SK-N-SH (cell line): Measurements from ENCODE around the gene MOCS3. TPM values are rescaled to one million over a fixed set of nuclear protein-coding genes. Genes with fewer than 3 reads are reported as not detected.

ENCODE experiments used
- CTCF ChIA-PET: fragments of 300-600, 350-600 bp; formaldehyde crosslinking; extraction: SDS; loops from one replicate; lab custom pipeline; 2021; lab: Yijun Ruan, JAX
- POLR2A ChIA-PET: fragments of 350-600 bp; sonication (Branson Sonifier 250); formaldehyde crosslinking; extraction: SDS; loops from one replicate; lab custom pipeline; 2020; ENCODE audit warnings: antibody characterized with exemption, inconsistent platforms; lab: Yijun Ruan, JAX
- DNase-seq: peaks from one replicate; pipeline ENCODE4 v3.0.0; 2012
- H2AFZ ChIP-seq: fragments of 200-600 bp; sonication (generic); 2 replicates; pipeline ENCODE4 v1.8.1; 2016; ENCODE audit warnings: antibody characterized with exemption, mild to moderate bottlenecking, low read depth
- H3F3A ChIP-seq: fragments of 200-600 bp; sonication (generic); replicated peaks from 2 replicates; pipeline ENCODE3; 2016; ENCODE audit warnings: antibody characterized with exemption, mild to moderate bottlenecking; ENCODE audit not compliant: insufficient read depth
- H3K27ac ChIP-seq, 2 experiments: fragments of 200-500 bp in 1 of 2; fragments of 200-600 bp in 1 of 2; sonication (Bioruptor generic) in 1 of 2; sonication (generic), shearing (Covaris generic) in 1 of 2; 2 replicates each; pipeline versions ENCODE4 v1.5.1 to v1.6.1; 2014 to 2016; ENCODE audit warnings: low read depth in 2 of 2, inconsistent platforms in 1 of 2, low read length in 1 of 2, mild to moderate bottlenecking in 1 of 2, mixed read lengths in 1 of 2
- H3K27me3 ChIP-seq: fragments of 200-600 bp; sonication (generic), shearing (Covaris generic); 2 replicates; pipeline ENCODE4 v1.6.1; 2016; ENCODE audit warnings: mixed run types; ENCODE audit not compliant: insufficient read depth
- H3K36me3 ChIP-seq, 2 experiments: fragments of 200-500 bp in 1 of 2; fragments of 200-600 bp in 1 of 2; sonication (Bioruptor generic) in 1 of 2; sonication (generic) in 1 of 2; replicated peaks in 1 of 2; 2 replicates each; pipeline versions ENCODE3 to v1.5.1; 2014 to 2016; ENCODE audit warnings: low read length in 1 of 2, mild to moderate bottlenecking in 1 of 2; ENCODE audit not compliant: insufficient read depth in 2 of 2, control insufficient read depth in 1 of 2
- H3K4me1 ChIP-seq, 2 experiments: fragments of 200-500 bp in 1 of 2; fragments of 200-600 bp in 1 of 2; sonication (Bioruptor generic) in 1 of 2; sonication (generic), shearing (Covaris generic) in 1 of 2; 2 replicates each; pipeline versions ENCODE4 v1.5.1 to v1.6.1; 2014 to 2016; ENCODE audit warnings: low read depth in 1 of 2, low read length in 1 of 2, mixed run types in 1 of 2; ENCODE audit not compliant: insufficient read depth in 2 of 2, control insufficient read depth in 1 of 2
- H3K4me2 ChIP-seq: fragments of 200-600 bp; sonication (generic), shearing (Covaris generic); 2 replicates; pipeline ENCODE4 v1.6.1; 2017; ENCODE audit warnings: mixed run types
- H3K4me3 ChIP-seq, 2 experiments: fragments of 200-500 bp in 1 of 2; fragments of 200-600 bp in 1 of 2; sonication (Bioruptor generic) in 1 of 2; sonication (generic), shearing (Covaris generic) in 1 of 2; 2 replicates each; pipeline versions ENCODE4 v1.5.1 to v1.8.1; 2014 to 2016; ENCODE audit warnings: low read depth in 2 of 2, inconsistent platforms in 1 of 2, low read length in 1 of 2, mild to moderate bottlenecking in 1 of 2, mixed read lengths in 1 of 2, moderate library complexity in 1 of 2
- H3K79me2 ChIP-seq: fragments of 200-600 bp; sonication (generic); 2 replicates; pipeline ENCODE4 v1.8.1; 2017; ENCODE audit warnings: mild to moderate bottlenecking; ENCODE audit not compliant: insufficient read depth
- H3K9ac ChIP-seq: fragments of 200-600 bp; sonication (generic); 2 replicates; pipeline ENCODE4 v1.6.1; 2017; ENCODE audit warnings: mixed run types
- H3K9me2 ChIP-seq: fragments of 200-600 bp; sonication (generic); 2 replicates; pipeline ENCODE4 v1.6.1; 2017; ENCODE audit warnings: mixed run types
- H3K9me3 ChIP-seq: fragments of 200-600 bp; sonication (generic); 2 replicates; pipeline ENCODE4 v1.6.1; 2017; ENCODE audit warnings: mixed run types, mild to moderate bottlenecking, moderate library complexity
- H4K20me1 ChIP-seq: fragments of 200-600 bp; sonication (generic); 2 replicates; pipeline ENCODE4 v1.6.1; 2017; ENCODE audit warnings: mild to moderate bottlenecking, mixed run types; ENCODE audit not compliant: insufficient read depth
- CHD2 ChIP-seq: fragments of 150-350 bp; IDR thresholded peaks from 2 replicates; pipeline ENCODE4 v1.6.1; 2018; ENCODE audit warnings: low read length; ENCODE audit not compliant: partially characterized antibody
- EP300 ChIP-seq, 2 experiments: IDR thresholded peaks; 2 replicates each; pipeline versions ENCODE4 v1.4.0 to v1.6.1; 2012; ENCODE audit warnings: borderline replicate concordance in 1 of 2, low read depth in 1 of 2, low read length in 1 of 2
- EZH2phosphoT487 ChIP-seq: fragments of 200-600 bp; sonication (generic); IDR thresholded peaks from 2 replicates; pipeline ENCODE4 v1.6.1; 2017; ENCODE audit warnings: low read depth, mixed run types, mild to moderate bottlenecking, antibody characterized with exemption, moderate library complexity, borderline replicate concordance
- FOSL2 ChIP-seq: IDR thresholded peaks from 2 replicates; pipeline ENCODE4 v1.4.0; 2012; ENCODE audit warnings: low read depth, mild to moderate bottlenecking, moderate library complexity, borderline replicate concordance
- FOXJ3 ChIP-seq: sonication (generic); formaldehyde crosslinking; IDR thresholded peaks from 2 replicates; pipeline ENCODE4 v1.5.1; 2020; ENCODE audit warnings: mild to moderate bottlenecking, missing genetic modification reagents
- FOXM1 ChIP-seq: IDR thresholded peaks from 2 replicates; pipeline ENCODE4 v1.4.0; 2012; ENCODE audit warnings: low read depth, mild to moderate bottlenecking
- GATA2 ChIP-seq: sonication (generic); formaldehyde crosslinking; IDR thresholded peaks from 2 replicates; pipeline ENCODE4 v1.5.0; 2020; ENCODE audit warnings: mild to moderate bottlenecking, missing genetic modification reagents
- JUND ChIP-seq: IDR thresholded peaks from 2 replicates; pipeline ENCODE4 v1.4.0; 2012
- MEF2A ChIP-seq: IDR thresholded peaks from 2 replicates; pipeline ENCODE4 v1.4.0; 2012; ENCODE audit warnings: low read depth, borderline replicate concordance
- MXI1 ChIP-seq: IDR thresholded peaks from 2 replicates; pipeline ENCODE4 v1.6.1; 2012; ENCODE audit warnings: mild to moderate bottlenecking, low read depth, low read length, improper control_type of control experiment
- POLR2AphosphoS5 ChIP-seq: IDR thresholded peaks from 2 replicates; pipeline ENCODE4 v1.6.1; 2012; ENCODE audit warnings: low read depth, low read length
- RCOR1 ChIP-seq: fragments of 150-350 bp; IDR thresholded peaks from 2 replicates; pipeline ENCODE4 v1.6.1; 2017; ENCODE audit warnings: antibody characterized with exemption, low read length
- REST ChIP-seq: IDR thresholded peaks from 2 replicates; pipeline ENCODE4 v1.6.1; 2012; ENCODE audit warnings: mild to moderate bottlenecking, low read depth, low read length, moderate library complexity
- RFX5 ChIP-seq: IDR thresholded peaks from 2 replicates; pipeline ENCODE4 v1.6.1; 2012; ENCODE audit warnings: mild to moderate bottlenecking, improper control_type of control experiment, low read length
- RXRA ChIP-seq: IDR thresholded peaks from 2 replicates; pipeline ENCODE4 v1.4.0; 2012; ENCODE audit warnings: low read depth, mild to moderate bottlenecking, borderline replicate concordance
- SIN3A ChIP-seq: IDR thresholded peaks from 2 replicates; pipeline ENCODE4 v1.6.1; 2012; ENCODE audit warnings: low read depth, mild to moderate bottlenecking, low read length, moderate library complexity, borderline replicate concordance
- SMC3 ChIP-seq: IDR thresholded peaks from 2 replicates; pipeline ENCODE4 v1.6.1; 2012; ENCODE audit warnings: low read depth, low read length, improper control_type of control experiment
- TAF1 ChIP-seq: IDR thresholded peaks from 2 replicates; pipeline ENCODE4 v1.6.1; 2012; ENCODE audit warnings: low read depth, mild to moderate bottlenecking, low read length, moderate library complexity, borderline replicate concordance
- TCF12 ChIP-seq: IDR thresholded peaks from 2 replicates; pipeline ENCODE4 v1.4.0; 2012
- USF1 ChIP-seq: IDR thresholded peaks from 2 replicates; pipeline ENCODE4 v1.4.0; 2012; ENCODE audit warnings: low read depth, borderline replicate concordance
- USF2 ChIP-seq: fragments of 150-350 bp; IDR thresholded peaks from 2 replicates; pipeline ENCODE4 v1.6.1; 2017; ENCODE audit warnings: antibody characterized with exemption, low read length, low read depth, borderline replicate concordance
- YY1 ChIP-seq: IDR thresholded peaks from 2 replicates; pipeline ENCODE4 v1.4.0; 2012; ENCODE audit warnings: low read depth, mild to moderate bottlenecking
- WGBS: methylation state at CpG from one replicate; pipeline ENCODE4 v1.1.6; 2017; ENCODE audit warnings: low lambda C conversion rate; 5-methylcytosine and 5-hydroxymethylcytosine counted together
- polyA plus RNA-seq, 3 experiments: library from polyadenylated mRNA; depleted of rRNA; stranded (reverse); fragments of >200 nt; gene quantifications; 2 replicates each; pipeline ENCODE4 v1.2.3, GENCODE V29; 2012
- TF ChIP-seq, protein P1 (sequence below): fragments of 150-350 bp; IDR thresholded peaks from 2 replicates; pipeline ENCODE4 v1.6.1; 2016; ENCODE audit warnings: mild to moderate bottlenecking, low read depth, low read length
- TF ChIP-seq, protein P2 (sequence below): IDR thresholded peaks from 2 replicates; pipeline ENCODE4 v1.4.0; 2012; ENCODE audit warnings: low read depth

MOCS3 gene
- polyA plus RNA-seq, 1 of the 3 experiments (the other 2 are of a cell fraction) = 4.0 TPM

DNA sequence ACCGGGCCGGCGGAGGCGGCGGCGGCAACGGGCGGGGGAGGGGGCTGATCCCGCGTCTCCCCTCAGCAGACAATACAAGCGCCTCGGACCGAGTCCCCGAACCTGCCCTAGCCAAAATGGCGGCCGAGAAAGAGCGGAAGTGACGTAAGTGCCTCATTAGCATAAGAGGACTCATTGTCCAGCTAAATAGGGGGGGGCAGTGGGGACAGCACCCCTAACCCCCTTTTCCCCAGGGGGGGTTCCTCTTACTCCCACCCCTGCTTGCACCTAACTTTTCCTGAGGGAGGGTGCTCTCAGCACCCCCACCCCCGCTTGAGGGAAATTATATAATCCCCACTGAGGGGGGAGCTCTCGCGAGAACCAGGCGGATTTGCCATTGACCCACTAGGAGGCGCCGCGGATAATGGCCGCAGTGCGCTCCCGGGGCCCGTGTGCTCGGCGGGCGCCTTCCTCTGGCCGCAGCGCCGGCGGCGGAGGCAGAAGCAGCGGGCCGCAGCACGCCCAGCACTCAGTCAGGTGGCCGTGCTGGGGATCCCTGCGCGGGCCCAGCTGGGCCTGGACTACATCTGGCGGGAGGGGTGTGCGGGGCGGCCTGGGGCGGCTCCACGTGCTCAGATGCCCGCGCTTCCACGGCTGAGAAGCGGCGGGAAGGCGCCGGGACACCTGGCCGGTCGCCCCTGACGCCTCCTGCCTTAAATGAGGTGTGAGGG lies 27.2 kb upstream of the MOCS3 start, which contains the start of gene ADNP:
Gene ADNP (minus strand): TSS at position 132 of the 710 bp plus-strand sequence. CDS start 27,441 bp downstream, outside the sequence.
- WGBS = 0% methylated on average over 5 of the region's 58 CpGs
- Histone ChIP-seq H3K4me2 (peak within 1 kb of the TSS; percentile 85; the same call in 1 of the 2 replicates), H3K27ac (peak within 1 kb of the TSS; percentile 93 to 99), H3K36me3 (peaks cover 58 to 60% of the 10 kb centered on the region in 2 experiments), H3K9me3 (no peaks in the 10 kb centered on the region), H3F3A (peaks cover 52% of the 10 kb centered on the region), H3K9ac (peak within 1 kb of the TSS; percentile 86), H3K4me1 (peaks cover 19 to 36% of the 10 kb centered on the region in 2 experiments), H3K4me3 (peak within 1 kb of the TSS; percentile 82 to 94), H3K9me2 (no peaks in the 10 kb centered on the region), H2AFZ (peak within 1 kb of the TSS; percentile 69; the same call in 1 of the 2 replicates), H3K27me3 (no peaks in the 10 kb centered on the region), H3K79me2 (peaks cover 41% of the 10 kb centered on the region), H4K20me1 (peaks cover 28% of the 10 kb centered on the region)
- ChIA-PET CTCF (interaction anchor here (0.6 to 16.1 kb wide), 24 partner anchors 9 to 1715 kb away, joined by 3 to 340 read pairs (median 3); partner anchors contain the start of genes BCAS4, DPM1 and MOCS3), POLR2A (interaction anchor here (0.5 to 3.4 kb wide), 10 partner anchors 16 to 891 kb away, joined by 3 to 40 read pairs (median 3); partner anchors contain the start of genes BCAS4, DPM1, MOCS3 and PARD6B)
- peak; percentile 91 for DNase-seq
- TF ChIP-seq EZH2phosphoT487 (no peak), RCOR1 (peak; percentile 67), SIN3A (peak; percentile 77), MXI1 (peak; percentile 93), GATA2 (CRISPR knock-in tag) (peak; percentile 13; the same call in 1 of the 2 replicates), YY1 (peak; percentile 90), RXRA (no peak; the same call in 1 of the 2 replicates), FOXM1 (no peak), MEF2A (no peak), REST (peak; percentile 73; the same call in 1 of the 2 replicates), USF1 (peak; percentile 80), EP300 (IDR thresholded peaks at IDR 0.05; ENCODE audit: borderline replicate concordance in 1 of 2, low read depth in 1 of 2, low read length in 1 of 2) (peak in 1 of 2 experiments; percentile 14; a peak in 3 of 4 replicates), JUND (peak; percentile 28; the same call in 1 of the 2 replicates), POLR2AphosphoS5 (peak; percentile 83), TCF12 (peak; percentile 19; the same call in 1 of the 2 replicates), FOSL2 (0 out of 2 replicates have a peak, but pooled peaks have one; percentile 3), SMC3 (peak; percentile 17; the same call in 1 of the 2 replicates), RFX5 (peak; percentile 64), FOXJ3 (CRISPR knock-in tag) (0 out of 2 replicates have a peak, but pooled peaks have one; percentile 27), USF2 (peak; percentile 55; the same call in 1 of the 2 replicates), CHD2 (peak; percentile 99), TAF1 (peak; percentile 89)
- TF ChIP-seq, protein P1, sequence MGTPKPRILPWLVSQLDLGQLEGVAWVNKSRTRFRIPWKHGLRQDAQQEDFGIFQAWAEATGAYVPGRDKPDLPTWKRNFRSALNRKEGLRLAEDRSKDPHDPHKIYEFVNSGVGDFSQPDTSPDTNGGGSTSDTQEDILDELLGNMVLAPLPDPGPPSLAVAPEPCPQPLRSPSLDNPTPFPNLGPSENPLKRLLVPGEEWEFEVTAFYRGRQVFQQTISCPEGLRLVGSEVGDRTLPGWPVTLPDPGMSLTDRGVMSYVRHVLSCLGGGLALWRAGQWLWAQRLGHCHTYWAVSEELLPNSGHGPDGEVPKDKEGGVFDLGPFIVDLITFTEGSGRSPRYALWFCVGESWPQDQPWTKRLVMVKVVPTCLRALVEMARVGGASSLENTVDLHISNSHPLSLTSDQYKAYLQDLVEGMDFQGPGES = no peak
- TF ChIP-seq, protein P2, sequence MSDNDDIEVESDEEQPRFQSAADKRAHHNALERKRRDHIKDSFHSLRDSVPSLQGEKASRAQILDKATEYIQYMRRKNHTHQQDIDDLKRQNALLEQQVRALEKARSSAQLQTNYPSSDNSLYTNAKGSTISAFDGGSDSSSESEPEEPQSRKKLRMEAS = peak; percentile 91
